ENCODE data around the gene CRYAB. TPM values are rescaled to one million over a fixed set of nuclear protein-coding genes. Genes with fewer than 3 reads are reported as not detected.
A peak's percentile ranks its signal among the peaks of the same experiment; 100 is the strongest.

CRYAB gene
- total RNA-seq, 1 experiment from 2014 or later = 1.1 TPM

DNA sequence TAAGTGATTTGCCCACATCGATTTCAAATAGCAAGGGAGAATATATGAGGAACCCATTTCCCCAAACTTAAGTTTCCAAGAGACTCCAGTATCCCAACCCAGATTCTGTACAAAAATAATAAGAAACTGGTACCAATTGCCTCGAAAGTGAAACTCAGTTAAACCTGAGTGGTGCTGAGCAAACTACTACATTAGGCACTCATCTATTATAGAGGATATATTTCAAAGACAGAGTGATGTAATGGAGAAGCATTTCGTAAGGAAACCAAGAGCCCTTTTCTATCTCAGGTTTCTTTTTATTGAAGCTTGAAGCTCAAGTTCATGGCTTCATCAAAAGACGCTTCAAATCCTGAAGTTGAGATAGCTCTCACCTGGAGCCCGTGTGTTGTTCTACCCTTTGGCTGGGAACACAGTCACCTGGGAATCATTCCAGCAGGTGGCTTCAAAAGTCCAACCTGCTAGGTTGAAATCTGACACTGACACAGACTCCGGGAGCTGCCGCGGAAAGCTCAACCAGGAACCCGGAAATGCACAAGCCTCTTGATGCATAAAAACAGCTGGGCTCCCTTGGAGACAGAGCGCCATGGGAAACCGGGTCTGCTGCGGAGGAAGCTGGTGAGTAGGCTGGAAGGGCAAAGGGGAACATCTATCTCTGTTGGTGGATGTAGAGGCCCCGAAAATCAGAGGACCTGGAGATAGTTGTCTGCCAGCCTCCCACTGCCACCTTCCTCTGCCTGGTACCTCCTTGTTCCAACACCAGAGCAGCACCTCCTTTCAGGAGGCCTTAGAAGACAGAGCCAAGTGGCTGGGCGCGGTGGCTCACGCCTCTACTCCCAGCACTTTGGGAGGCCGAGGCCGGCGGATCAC lies 7.1 kb upstream of the CRYAB start, which contains the start of gene C11orf52:
C11orf52 (plus strand) TSS at position 524 of the 867 bp plus-strand sequence; CDS start at position 584, 60 bp downstream.
- H3K9me3 ChIP-seq = no peaks in the 10 kb centered on the region
- H3K36me3 ChIP-seq (ENCODE audit: control insufficient read depth, insufficient read depth, low read length) = no peaks in the 10 kb centered on the region
- H3K27me3 ChIP-seq (replicated peaks; ENCODE audit: control insufficient read depth, insufficient read depth, low read length) = no peaks in the 10 kb centered on the region
- peaks cover 21% of the 10 kb centered on the region for H3K4me1 Mint-ChIP-seq (ENCODE audit: low read depth, unreplicated experiment)
- DNase-seq = peak; percentile 92 to 94
- H3K36me3 Mint-ChIP-seq (ENCODE audit: insufficient read depth, unreplicated experiment) = no peaks in the 10 kb centered on the region
- TF ChIP-seq, protein P1, sequence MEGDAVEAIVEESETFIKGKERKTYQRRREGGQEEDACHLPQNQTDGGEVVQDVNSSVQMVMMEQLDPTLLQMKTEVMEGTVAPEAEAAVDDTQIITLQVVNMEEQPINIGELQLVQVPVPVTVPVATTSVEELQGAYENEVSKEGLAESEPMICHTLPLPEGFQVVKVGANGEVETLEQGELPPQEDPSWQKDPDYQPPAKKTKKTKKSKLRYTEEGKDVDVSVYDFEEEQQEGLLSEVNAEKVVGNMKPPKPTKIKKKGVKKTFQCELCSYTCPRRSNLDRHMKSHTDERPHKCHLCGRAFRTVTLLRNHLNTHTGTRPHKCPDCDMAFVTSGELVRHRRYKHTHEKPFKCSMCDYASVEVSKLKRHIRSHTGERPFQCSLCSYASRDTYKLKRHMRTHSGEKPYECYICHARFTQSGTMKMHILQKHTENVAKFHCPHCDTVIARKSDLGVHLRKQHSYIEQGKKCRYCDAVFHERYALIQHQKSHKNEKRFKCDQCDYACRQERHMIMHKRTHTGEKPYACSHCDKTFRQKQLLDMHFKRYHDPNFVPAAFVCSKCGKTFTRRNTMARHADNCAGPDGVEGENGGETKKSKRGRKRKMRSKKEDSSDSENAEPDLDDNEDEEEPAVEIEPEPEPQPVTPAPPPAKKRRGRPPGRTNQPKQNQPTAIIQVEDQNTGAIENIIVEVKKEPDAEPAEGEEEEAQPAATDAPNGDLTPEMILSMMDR (IDR thresholded peaks at IDR 0.05; ENCODE audit: insufficient read depth in 1 of 2, low read depth in 1 of 2, low read length in 1 of 2, severe bottlenecking in 1 of 2, unreplicated experiment in 1 of 2) = peak; percentile 42 to 48
- H3K9me3 Mint-ChIP-seq (ENCODE audit: unreplicated experiment) = no peaks in the 10 kb centered on the region
- H3K27ac Mint-ChIP-seq (ENCODE audit: unreplicated experiment) = peak within 1 kb of the TSS; percentile 94
- BruUV-seq (replicated peaks) = no TSS peak
- H3K27me3 Mint-ChIP-seq (ENCODE audit: insufficient read depth, unreplicated experiment) = no peaks in the 10 kb centered on the region
- H3K4me1 ChIP-seq = peaks cover 12% of the 10 kb centered on the region
- POLR2A ChIA-PET = interaction anchor here (0.6 to 2.1 kb wide), 7 partner anchors 8 to 70 kb away, joined by 3 to 38 read pairs (median 5); partner anchors contain the start of genes ALG9 and FDXACB1
- H3K4me3 Mint-ChIP-seq (ENCODE audit: unreplicated experiment) = peak within 1 kb of the TSS; percentile 79
- peak within 1 kb of the TSS; percentile 49 for H3K4me3 ChIP-seq (ENCODE audit: low read depth, low read length)
- intact Hi-C loops (cut with micrococcal nuclease; ENCODE audit: unreplicated experiment) = loop anchor here (1.0 to 2.0 kb wide), 4 partner anchors 9 to 64 kb away; partner anchors contain the start of genes ALG9, CFAP68 and FDXACB1
- CTCF ChIA-PET = interaction anchor here (0.6 to 2.4 kb wide), 13 partner anchors 8 to 104 kb away, joined by 3 to 35 read pairs (median 7); partner anchors contain the start of genes ALG9, DIXDC1 and FDXACB1

DNA sequence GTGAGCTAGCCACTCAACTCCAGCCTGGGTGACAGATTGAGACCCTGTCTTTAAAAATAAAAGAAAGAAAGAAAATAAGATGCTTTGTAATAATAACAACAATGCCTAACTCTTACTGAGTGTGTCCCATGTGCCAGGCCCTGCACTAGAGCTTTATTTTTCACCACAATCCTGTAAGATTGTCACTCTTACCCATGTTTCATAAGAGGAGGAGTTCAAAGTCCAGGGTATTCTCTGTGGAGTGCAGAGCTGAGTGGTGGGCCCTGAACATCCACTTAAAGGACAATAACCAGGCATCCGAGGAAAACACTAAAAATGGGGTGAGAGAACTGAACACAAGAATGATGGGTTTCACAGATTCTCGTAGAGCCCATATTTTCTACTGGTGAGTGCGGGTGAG lies 6.2 kb upstream of the CRYAB start:
- Histone ChIP-seq H3K4me3 (ENCODE audit: low read depth, low read length) (no peak overlapping the region), H3K27me3 (replicated peaks; ENCODE audit: control insufficient read depth, insufficient read depth, low read length) (no peaks in the 10 kb centered on the region), H3K4me1 (peaks cover 12% of the 10 kb centered on the region), H3K9me3 (no peaks in the 10 kb centered on the region), H3K36me3 (ENCODE audit: control insufficient read depth, insufficient read depth, low read length) (no peaks in the 10 kb centered on the region)
- DNase-seq = no peak
- ChIA-PET CTCF (interaction anchor here (1.5 to 2.4 kb wide), 5 partner anchors 9 to 80 kb away, joined by 6 to 35 read pairs (median 10); partner anchors contain the start of gene FDXACB1), POLR2A (interaction anchor here (2.1 kb wide), 1 partner anchor 9 kb away, joined by 38 read pairs; no protein-coding TSS in a partner anchor)
- Mint-ChIP-seq H3K9me3 (ENCODE audit: unreplicated experiment) (no peaks in the 10 kb centered on the region), H3K27me3 (ENCODE audit: insufficient read depth, unreplicated experiment) (no peaks in the 10 kb centered on the region), H3K27ac (ENCODE audit: unreplicated experiment) (peak overlapping the region; percentile 94), H3K4me1 (ENCODE audit: low read depth, unreplicated experiment) (peaks cover 13% of the 10 kb centered on the region), H3K36me3 (ENCODE audit: insufficient read depth, unreplicated experiment) (no peaks in the 10 kb centered on the region), H3K4me3 (ENCODE audit: unreplicated experiment) (peak overlapping the region; percentile 79)
- no TSS peak for BruUV-seq (replicated peaks)
- TF ChIP-seq, protein P1 (IDR thresholded peaks at IDR 0.05; ENCODE audit: insufficient read depth in 1 of 2, low read depth in 1 of 2, low read length in 1 of 2, severe bottlenecking in 1 of 2, unreplicated experiment in 1 of 2) = no peak
- intact Hi-C loops (cut with micrococcal nuclease; ENCODE audit: unreplicated experiment) = loop anchor here (1.0 to 2.0 kb wide), 4 partner anchors 10 to 65 kb away; partner anchors contain the start of genes ALG9, CFAP68 and FDXACB1

DNA sequence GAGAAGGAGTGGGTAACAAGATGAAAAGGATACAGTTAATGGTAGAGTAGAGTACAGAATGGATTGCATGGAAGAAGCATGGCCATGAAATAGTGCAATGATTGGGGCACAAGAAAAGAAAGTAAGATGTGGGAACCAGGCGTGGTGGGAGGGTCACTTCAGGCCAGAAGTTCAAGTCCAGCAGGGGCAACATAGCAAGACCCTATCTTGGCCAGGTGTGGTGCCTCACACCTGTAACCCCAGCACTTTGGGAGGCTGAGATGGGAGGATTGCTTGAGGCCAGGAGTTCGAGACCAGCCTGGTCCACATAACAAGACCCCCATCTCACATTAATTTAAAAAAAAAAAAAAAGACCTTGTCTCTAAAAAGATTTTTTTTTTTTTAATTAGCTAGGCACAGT lies 5.7 kb upstream of the CRYAB start:
- Mint-ChIP-seq H3K27me3 (ENCODE audit: insufficient read depth, unreplicated experiment) (no peaks in the 10 kb centered on the region), H3K4me1 (ENCODE audit: low read depth, unreplicated experiment) (peaks cover 11% of the 10 kb centered on the region), H3K4me3 (ENCODE audit: unreplicated experiment) (no peak overlapping the region), H3K27ac (ENCODE audit: unreplicated experiment) (peak overlapping the region; percentile 6), H3K36me3 (ENCODE audit: insufficient read depth, unreplicated experiment) (no peaks in the 10 kb centered on the region), H3K9me3 (ENCODE audit: unreplicated experiment) (no peaks in the 10 kb centered on the region)
- CTCF ChIA-PET = interaction anchor here (1.7 to 2.4 kb wide), 3 partner anchors 24 to 80 kb away, joined by 6 to 35 read pairs (median 10); no protein-coding TSS in a partner anchor
- no peak for DNase-seq
- Histone ChIP-seq H3K9me3 (no peaks in the 10 kb centered on the region), H3K36me3 (ENCODE audit: control insufficient read depth, insufficient read depth, low read length) (no peaks in the 10 kb centered on the region), H3K4me1 (peaks cover 12% of the 10 kb centered on the region), H3K27me3 (replicated peaks; ENCODE audit: control insufficient read depth, insufficient read depth, low read length) (no peaks in the 10 kb centered on the region), H3K4me3 (ENCODE audit: low read depth, low read length) (no peak overlapping the region)
- POLR2A ChIA-PET = no interaction called here
- TF ChIP-seq, protein P1 (IDR thresholded peaks at IDR 0.05; ENCODE audit: insufficient read depth in 1 of 2, low read depth in 1 of 2, low read length in 1 of 2, severe bottlenecking in 1 of 2, unreplicated experiment in 1 of 2) = no peak
- intact Hi-C loops (cut with micrococcal nuclease; ENCODE audit: unreplicated experiment) = no loop called here
- BruUV-seq (replicated peaks) = no TSS peak
